WTC11 (cell line): Measurements from ENCODE around the gene SCN8A. TPM values are rescaled to one million over a fixed set of nuclear protein-coding genes. Genes with fewer than 3 reads are reported as not detected.

Experiments
- ATAC-seq: fragments of 200-7000 bp; cut with Tn5 transposase; 2 replicates; pipeline ENCODE4 v1.10.0; 2021; ENCODE audit warnings: mild to moderate bottlenecking, moderate library complexity
- CTCF ChIA-PET: fragments of 300-600 bp; sonication (Branson Sonifier 250); formaldehyde crosslinking; loops from one replicate; lab custom pipeline; 2021; ENCODE audit warnings: antibody characterized with exemption; lab: Charles Lee
- POLR2A ChIA-PET: fragments of 350-600 bp; sonication (Branson Sonifier 250); formaldehyde crosslinking; loops from one replicate; lab custom pipeline; 2021; ENCODE audit warnings: antibody characterized with exemption; lab: Charles Lee
- DNase-seq: peaks from one replicate; pipeline ENCODE4 v3.0.0; 2021; ENCODE audit warnings: low spot score
- H3K27ac Mint-ChIP-seq: 2 replicates; pipeline ENCODE4 v1.8.0; 2021; ENCODE audit warnings: mixed read lengths
- H3K27me3 Mint-ChIP-seq: 2 replicates; pipeline ENCODE4 v1.8.0; 2021; ENCODE audit warnings: low read depth, mild to moderate bottlenecking, moderate library complexity, mixed read lengths
- H3K36me3 Mint-ChIP-seq: 2 replicates; pipeline ENCODE4 v1.8.0; 2021; ENCODE audit warnings: mixed read lengths
- H3K4me1 Mint-ChIP-seq: 2 replicates; pipeline ENCODE4 v1.8.0; 2022; ENCODE audit warnings: mixed read lengths
- H3K4me3 Mint-ChIP-seq: 2 replicates; pipeline ENCODE4 v1.8.0; 2021; ENCODE audit warnings: mild to moderate bottlenecking, moderate library complexity, mixed read lengths
- H3K9me3 Mint-ChIP-seq: 2 replicates; pipeline ENCODE4 v1.8.0; 2021; ENCODE audit warnings: mixed read lengths
- AFF4 ChIP-seq: sonication (generic); formaldehyde crosslinking; IDR thresholded peaks from 2 replicates; pipeline ENCODE4 v1.8.1; 2023; ENCODE audit warnings: mild to moderate bottlenecking, missing genetic modification reagents, borderline replicate concordance
- AR ChIP-seq: fragments of 250-450 bp; sonication (Bioruptor Pico); IDR thresholded peaks from 2 replicates; pipeline ENCODE4 v1.9.0; 2021; ENCODE audit warnings: mild to moderate bottlenecking
- CREM ChIP-seq: sonication (generic); formaldehyde crosslinking; IDR thresholded peaks from 2 replicates; pipeline ENCODE4 v1.8.1; 2022; ENCODE audit warnings: mild to moderate bottlenecking, missing genetic modification reagents, moderate library complexity
- CTCF ChIP-seq: fragments of 200-600 bp; IDR thresholded peaks from 2 replicates; pipeline ENCODE4 v1.8.0; 2022; ENCODE audit warnings: antibody characterized with exemption
- FOXP1 ChIP-seq: sonication (generic); formaldehyde crosslinking; IDR thresholded peaks from 2 replicates; pipeline ENCODE4 v1.8.0; 2022; ENCODE audit warnings: missing genetic modification reagents, mild to moderate bottlenecking, moderate library complexity, borderline replicate concordance
- GTF2I ChIP-seq: fragments of 250-450 bp; sonication (Bioruptor Pico); conservative IDR thresholded peaks from 2 replicates; pipeline ENCODE4 v1.4.0; 2021; ENCODE audit warnings: mild to moderate bottlenecking
- IRF1 ChIP-seq: sonication (generic); formaldehyde crosslinking; IDR thresholded peaks from 2 replicates; pipeline ENCODE4 v1.8.0; 2023; ENCODE audit warnings: missing genetic modification reagents
- MAX ChIP-seq: sonication (generic); formaldehyde crosslinking; IDR thresholded peaks from 2 replicates; pipeline ENCODE4 v1.8.0; 2022; ENCODE audit warnings: mild to moderate bottlenecking, missing genetic modification reagents
- RORB ChIP-seq: fragments of 250-450 bp; sonication (Bioruptor Pico); IDR thresholded peaks from 2 replicates; pipeline ENCODE4 v1.9.0; 2021; ENCODE audit warnings: mild to moderate bottlenecking
- SMAD4 ChIP-seq: sonication (generic); formaldehyde crosslinking; IDR thresholded peaks from 2 replicates; pipeline ENCODE4 v1.8.0; 2022; ENCODE audit warnings: mild to moderate bottlenecking, missing genetic modification reagents
- STAT6 ChIP-seq: sonication (generic); formaldehyde crosslinking; conservative IDR thresholded peaks from 2 replicates; pipeline ENCODE4 v1.8.1; 2023; ENCODE audit warnings: mild to moderate bottlenecking, low read depth, missing genetic modification reagents, moderate library complexity
- ZNF396 ChIP-seq: fragments of 250-450 bp; sonication (Bioruptor Pico); IDR thresholded peaks from 2 replicates; pipeline ENCODE4 v1.8.0; 2021; ENCODE audit warnings: mild to moderate bottlenecking, moderate library complexity, borderline replicate concordance
- total RNA-seq: library from RNA; stranded (reverse); gene quantifications from 3 replicates; pipeline ENCODE4 v1.2.3, GENCODE V29; 2021

SCN8A gene
- total RNA-seq, 1 experiment from 2014 or later, result 14.4 TPM

GRCh38 chr12:51717326-51717925, 126.4 kb downstream of the SCN8A start (continued):
- TF ChIP-seq CTCF, result no peak
- TF ChIP-seq RORB (CRISPR knock-in tag), result no peak
- TF ChIP-seq IRF1 (CRISPR knock-in tag), result no peak
- no peak for TF ChIP-seq GTF2I (CRISPR knock-in tag)
- TF ChIP-seq AFF4, result no peak
- TF ChIP-seq CREM, result no peak
- no peak for TF ChIP-seq MAX (CRISPR knock-in tag)
- TF ChIP-seq SMAD4 (CRISPR knock-in tag), result no peak

- H3K27ac Mint-ChIP-seq, result no peak overlapping the region
- H3K4me1 Mint-ChIP-seq, result no peaks in the 10 kb centered on the region; the same call in 1 of the 2 replicates
- H3K9me3 Mint-ChIP-seq, result no peaks in the 10 kb centered on the region
- TF ChIP-seq RORB (CRISPR knock-in tag) (no peak), AR (CRISPR knock-in tag) (no peak), STAT6 (no peak), FOXP1 (CRISPR knock-in tag) (peak; percentile 40; the same call in 1 of the 2 replicates), ZNF396 (CRISPR knock-in tag) (no peak), MAX (CRISPR knock-in tag) (0 out of 2 replicates have a peak, but pooled peaks have one; percentile 31)
- ATAC-seq, result peak; percentile 99
- CTCF ChIA-PET, result interaction anchor here (0.6 to 1.6 kb wide), 2 partner anchors 190 to 306 kb away, joined by 3 read pairs; no protein-coding TSS in a partner anchor
- H3K36me3 Mint-ChIP-seq, result no peaks in the 10 kb centered on the region
- DNase-seq, result peak; percentile 81
- peak overlapping the region; percentile 59 for H3K4me3 Mint-ChIP-seq
- POLR2A ChIA-PET, result no interaction called here
- peaks cover 7% of the 10 kb centered on the region for H3K27me3 Mint-ChIP-seq
These were observed 130.4 kb downstream of the SCN8A start for GRCh38 chr12:51721282-51721940.
